GM18508 (cell line): ENCODE results near the gene ZNF573.

Source experiments
- ATAC-seq: cut with Tn5 transposase; IDR thresholded peaks from one replicate; pipeline ENCODE4 v1.9.1; 2021; ENCODE audit warnings: moderate number of reproducible peaks; ENCODE audit not compliant: insufficient read depth, unreplicated experiment

Gene ZNF573

DNA sequence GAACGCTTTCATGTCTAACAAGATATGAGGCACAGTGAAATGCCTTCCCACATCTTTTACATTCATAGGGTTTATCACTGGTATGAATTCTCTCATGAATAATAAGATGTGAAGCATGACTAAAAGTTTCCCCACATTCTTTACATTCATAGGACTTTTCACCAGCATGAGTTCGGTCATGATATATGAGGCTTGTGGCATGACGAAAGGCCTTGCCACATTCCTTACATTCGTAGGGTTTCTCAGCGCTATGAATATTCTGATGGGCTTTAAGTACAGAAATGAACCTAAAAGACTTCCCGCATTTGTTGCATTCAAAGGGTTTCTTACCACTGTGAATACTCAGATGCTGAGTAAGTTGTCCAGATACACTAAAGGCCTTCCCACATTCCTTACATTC lies 81.2 kb downstream of the ZNF573 start:
- no peak for ATAC-seq

DNA sequence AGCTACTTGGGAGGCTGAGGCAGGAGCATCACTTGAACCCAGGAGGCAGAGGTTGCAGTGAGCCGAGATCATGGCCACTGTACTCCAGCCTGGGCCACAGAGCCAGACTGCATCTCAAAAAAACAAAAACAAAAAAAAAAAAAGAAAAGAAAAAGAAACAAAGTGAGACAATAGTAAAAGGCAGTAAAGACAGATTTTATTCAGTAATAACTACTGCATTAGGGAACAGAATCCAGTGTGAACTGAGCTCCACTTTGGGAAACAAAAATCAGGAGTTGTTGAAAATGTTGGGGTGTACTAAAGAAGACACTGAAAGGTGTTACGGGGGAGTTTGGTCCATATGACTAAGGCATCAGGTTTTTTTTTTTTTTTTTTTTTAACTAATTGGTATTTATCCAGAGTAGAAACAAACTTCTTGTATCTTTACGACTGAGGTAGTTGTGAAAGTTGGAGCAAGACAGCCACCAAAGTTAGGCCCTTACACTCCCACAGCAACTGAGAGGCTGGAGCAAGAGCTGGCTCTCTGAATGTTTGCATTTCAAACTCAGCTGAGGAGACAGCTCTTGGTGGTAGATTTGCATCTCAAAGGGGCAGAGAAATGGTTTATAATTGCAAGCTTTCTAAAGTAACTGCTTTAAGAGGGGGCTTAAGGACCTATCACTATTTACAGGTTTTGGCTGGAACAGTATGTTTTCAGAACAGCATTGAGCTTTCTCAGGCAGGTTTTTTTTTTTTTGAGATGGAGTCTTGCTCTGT lies 84.1 kb downstream of the ZNF573 start:
- no peak for ATAC-seq

DNA sequence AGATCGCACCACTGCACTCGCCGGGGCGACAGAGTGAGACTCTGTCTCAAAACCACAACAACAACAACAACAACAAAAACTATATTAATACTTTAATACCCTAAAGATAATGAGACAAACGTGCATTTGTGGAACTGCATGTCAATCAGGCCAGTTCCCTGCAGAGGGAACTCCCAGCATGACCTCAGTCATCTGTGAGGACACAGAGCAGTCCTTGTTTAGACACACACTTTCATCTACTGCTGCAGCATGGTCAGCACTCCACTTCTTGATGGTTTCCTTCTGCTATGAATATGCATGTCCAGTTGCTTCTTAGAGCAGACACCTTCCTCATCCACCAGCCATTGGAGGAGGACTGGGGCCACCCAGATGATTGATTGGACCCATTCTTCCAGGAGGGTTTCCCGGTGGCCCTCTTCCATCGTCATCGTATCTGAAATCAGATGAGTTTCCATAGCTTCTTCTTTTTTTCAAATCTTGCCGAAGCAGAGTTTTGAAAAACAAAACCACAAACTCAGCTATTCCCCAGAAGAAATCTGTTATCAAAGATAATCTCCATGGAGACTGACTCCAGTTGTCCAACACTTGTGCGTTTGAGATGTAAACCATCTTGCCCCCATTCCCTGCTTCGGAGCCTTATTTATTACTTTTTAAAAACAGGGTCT lies 86.3 kb downstream of the ZNF573 start:
- no peak for ATAC-seq

DNA sequence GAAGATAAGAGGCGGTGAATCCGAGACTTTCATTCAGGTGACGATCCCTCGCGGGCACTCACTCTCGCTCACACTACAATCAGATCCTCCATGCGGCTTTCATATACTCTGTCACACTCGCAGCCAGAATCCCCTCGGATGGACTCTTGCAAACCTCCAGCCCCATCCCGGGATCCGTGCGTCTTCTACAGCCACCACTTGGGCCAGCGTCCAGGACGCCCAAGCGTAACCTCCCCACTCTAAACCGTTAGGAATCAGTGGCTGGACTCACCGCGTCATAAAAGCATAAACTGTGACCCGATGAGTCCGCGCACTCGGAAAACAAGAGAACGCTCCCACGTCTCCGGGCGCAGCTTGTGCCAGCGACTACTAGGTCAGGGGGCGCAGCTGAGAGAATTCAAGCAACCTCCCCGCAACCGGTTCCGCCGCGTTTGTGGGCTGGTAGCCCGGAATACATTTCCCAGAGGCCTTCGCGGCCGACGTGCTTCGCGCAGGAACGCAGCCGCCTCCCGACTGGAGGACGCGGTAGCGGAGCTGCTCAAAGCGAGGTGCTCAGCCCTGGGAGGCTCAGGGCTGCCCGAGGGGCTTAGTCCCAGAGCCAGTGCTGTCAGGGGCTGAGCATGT lies 87.4 kb downstream of the ZNF573 start:
- no peak for ATAC-seq
